ENCODE measurements around the gene FBXO27. TPM values are rescaled to one million over a fixed set of nuclear protein-coding genes. Genes with fewer than 3 reads are reported as not detected.

The FBXO27 gene
- total RNA-seq, 2 donors from 2014 or later = 12.5 to 21.6 TPM

DNA sequence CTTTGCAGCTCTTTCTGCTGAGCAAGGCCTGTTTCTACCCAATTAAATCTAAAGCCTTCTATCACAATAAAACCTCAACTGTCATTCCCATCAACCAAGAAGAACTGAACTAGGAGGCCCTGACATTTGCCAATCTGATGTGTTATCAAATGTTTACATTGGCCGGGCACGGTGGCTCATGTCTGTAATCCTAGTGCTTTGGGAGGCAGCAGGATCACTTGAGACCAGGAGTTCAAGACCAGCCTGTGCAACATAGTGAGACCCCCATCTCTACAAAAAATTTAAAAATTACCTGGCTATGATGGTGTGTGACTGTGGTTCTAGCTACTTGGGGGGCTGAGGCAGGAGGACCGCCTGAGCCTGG is 54.0 kb downstream of the FBXO27 start:
- H3K4me3 ChIP-seq (ENCODE audit: low read length) = no peak overlapping the region
- Mint-ChIP-seq H3K36me3 (ENCODE audit: low read depth) (peaks cover under 1% of the 10 kb centered on the region), H3K4me3 (no peak overlapping the region), H3K27me3 (ENCODE audit: insufficient read depth) (peaks cover 2% of the 10 kb centered on the region), H3K27ac (no peak overlapping the region), H3K9me3 (peaks cover 16% of the 10 kb centered on the region), H3K4me1 (peaks cover 16% of the 10 kb centered on the region)
- DNase-seq = no peak
- H3K27ac ChIP-seq (ENCODE audit: low read depth, low read length) = no peak overlapping the region
- peaks cover 15% of the 10 kb centered on the region for H3K9me3 ChIP-seq (ENCODE audit: control insufficient read depth, low read length)
- no peaks in the 10 kb centered on the region for H3K36me3 ChIP-seq (ENCODE audit: control insufficient read depth, insufficient read depth, low read length)
- WGBS, 2 experiments (ENCODE audit: insufficient coverage in 1 of 2, insufficient read length in 1 of 2) = 86 to 90% methylated on average over 2 to 3 of the region's 3 CpGs
- H3K4me1 ChIP-seq (ENCODE audit: control insufficient read depth, insufficient read depth, low read length) = no peaks in the 10 kb centered on the region
- no peaks in the 10 kb centered on the region for H3K27me3 ChIP-seq (ENCODE audit: control insufficient read depth, insufficient read depth, low read length, poor library complexity, severe bottlenecking)
- no peak overlapping the region for H3K9ac ChIP-seq (ENCODE audit: extremely low read depth, low read length, poor library complexity, severe bottlenecking)
- no peak for TF ChIP-seq CTCF (conservative IDR thresholded peaks at IDR 0.05)

DNA sequence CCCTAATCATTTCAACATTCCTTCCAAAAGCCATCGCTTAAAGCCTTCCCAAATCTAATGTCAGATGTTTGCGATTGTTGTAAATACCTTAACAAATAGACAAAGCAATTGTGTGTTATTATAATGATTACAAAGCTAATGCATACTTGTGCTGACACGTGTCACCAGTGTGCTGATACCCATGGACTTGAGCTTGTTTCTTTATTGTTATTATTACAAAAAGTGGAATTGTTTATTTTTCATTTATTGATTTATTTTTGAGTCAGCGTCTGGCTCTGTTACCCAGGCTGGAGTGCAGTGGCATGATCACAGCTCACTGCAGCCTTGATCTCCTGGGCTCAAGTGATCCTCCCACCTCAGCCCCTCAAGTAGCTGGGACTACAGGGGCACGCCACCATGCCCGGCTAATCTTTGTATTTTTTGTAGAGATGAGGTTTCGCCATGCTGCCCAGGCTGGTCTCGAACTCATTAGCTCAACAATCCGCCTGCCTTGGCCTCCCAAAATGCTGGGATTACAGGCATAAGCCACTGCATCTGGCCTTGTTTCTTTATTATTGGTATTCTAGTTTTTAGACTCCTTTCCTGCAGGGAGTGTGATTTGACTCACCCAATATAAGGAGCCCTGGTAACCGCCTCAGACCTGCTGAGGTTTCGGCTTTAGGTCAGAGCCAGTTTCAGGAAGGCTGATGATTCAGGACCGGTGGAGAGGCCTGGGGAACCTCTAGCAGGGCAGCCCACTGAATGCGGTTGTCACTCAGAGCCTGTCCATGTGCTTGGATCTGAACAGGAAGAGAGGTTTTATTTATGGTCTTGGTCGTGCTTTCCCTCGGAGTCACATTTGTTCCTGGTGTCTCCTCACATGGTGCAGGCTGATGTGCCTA is 54.7 kb downstream of the FBXO27 start:
- peaks cover 2% of the 10 kb centered on the region for H3K36me3 Mint-ChIP-seq (ENCODE audit: low read depth)
- H3K4me3 Mint-ChIP-seq = no peak overlapping the region
- H3K36me3 ChIP-seq (ENCODE audit: control insufficient read depth, insufficient read depth, low read length) = no peaks in the 10 kb centered on the region
- peaks cover 16% of the 10 kb centered on the region for H3K4me1 Mint-ChIP-seq
- peaks cover 2% of the 10 kb centered on the region for H3K27me3 Mint-ChIP-seq (ENCODE audit: insufficient read depth)
- H3K27ac Mint-ChIP-seq = no peak overlapping the region
- DNase-seq = no peak
- H3K27ac ChIP-seq (ENCODE audit: low read depth, low read length) = no peak overlapping the region
- H3K9me3 ChIP-seq (ENCODE audit: control insufficient read depth, low read length) = peaks cover 15% of the 10 kb centered on the region
- no peaks in the 10 kb centered on the region for H3K4me1 ChIP-seq (ENCODE audit: control insufficient read depth, insufficient read depth, low read length)
- no peak overlapping the region for H3K9ac ChIP-seq (ENCODE audit: extremely low read depth, low read length, poor library complexity, severe bottlenecking)
- no peaks in the 10 kb centered on the region for H3K27me3 ChIP-seq (ENCODE audit: control insufficient read depth, insufficient read depth, low read length, poor library complexity, severe bottlenecking)
- no peak for TF ChIP-seq CTCF (conservative IDR thresholded peaks at IDR 0.05)
- no peak overlapping the region for H3K4me3 ChIP-seq (ENCODE audit: low read length)
- H3K9me3 Mint-ChIP-seq = peaks cover 16% of the 10 kb centered on the region
- 90% methylated on average over 10 to 14 of the region's 15 CpGs for WGBS, 2 experiments (ENCODE audit: insufficient coverage in 1 of 2, insufficient read length in 1 of 2)

GRCh38 chr19:38975861-38976271 is 56.5 kb downstream of the FBXO27 start:
- H3K4me3 Mint-ChIP-seq = peak overlapping the region; percentile 79
- peaks cover 3% of the 10 kb centered on the region for H3K36me3 ChIP-seq (ENCODE audit: control insufficient read depth, insufficient read depth, low read length)
- WGBS, 2 experiments (ENCODE audit: insufficient coverage in 1 of 2, insufficient read length in 1 of 2) = 4 to 8% methylated on average over 8 to 22 of the region's 22 CpGs
- peak overlapping the region; percentile 75 for H3K4me3 ChIP-seq (ENCODE audit: low read length)
- no peak overlapping the region for H3K27ac ChIP-seq (ENCODE audit: low read depth, low read length)
- H3K9me3 ChIP-seq (ENCODE audit: control insufficient read depth, low read length) = peaks cover 11% of the 10 kb centered on the region
- peaks cover 2% of the 10 kb centered on the region for H3K27me3 Mint-ChIP-seq (ENCODE audit: insufficient read depth)
- peaks cover 12% of the 10 kb centered on the region for H3K36me3 Mint-ChIP-seq (ENCODE audit: low read depth)
- peak overlapping the region; percentile 21 for H3K9ac ChIP-seq (ENCODE audit: extremely low read depth, low read length, poor library complexity, severe bottlenecking)
- H3K27ac Mint-ChIP-seq = peak overlapping the region; percentile 93
- peaks cover 16% of the 10 kb centered on the region for H3K4me1 Mint-ChIP-seq
- H3K4me1 ChIP-seq (ENCODE audit: control insufficient read depth, insufficient read depth, low read length) = no peaks in the 10 kb centered on the region
- H3K9me3 Mint-ChIP-seq = peaks cover 12% of the 10 kb centered on the region
- DNase-seq = peak; percentile 83
- no peak for TF ChIP-seq CTCF (conservative IDR thresholded peaks at IDR 0.05)
- no peaks in the 10 kb centered on the region for H3K27me3 ChIP-seq (ENCODE audit: control insufficient read depth, insufficient read depth, low read length, poor library complexity, severe bottlenecking)
